GM19328 (cell line): ENCODE data around the gene PRAF2.

ENCODE experiments used
- ATAC-seq: cut with Tn5 transposase; IDR thresholded peaks from one replicate; pipeline ENCODE4 v1.9.1; 2021; ENCODE audit warnings: mild to moderate bottlenecking, moderate library complexity; ENCODE audit not compliant: unreplicated experiment

The PRAF2 gene

DNA sequence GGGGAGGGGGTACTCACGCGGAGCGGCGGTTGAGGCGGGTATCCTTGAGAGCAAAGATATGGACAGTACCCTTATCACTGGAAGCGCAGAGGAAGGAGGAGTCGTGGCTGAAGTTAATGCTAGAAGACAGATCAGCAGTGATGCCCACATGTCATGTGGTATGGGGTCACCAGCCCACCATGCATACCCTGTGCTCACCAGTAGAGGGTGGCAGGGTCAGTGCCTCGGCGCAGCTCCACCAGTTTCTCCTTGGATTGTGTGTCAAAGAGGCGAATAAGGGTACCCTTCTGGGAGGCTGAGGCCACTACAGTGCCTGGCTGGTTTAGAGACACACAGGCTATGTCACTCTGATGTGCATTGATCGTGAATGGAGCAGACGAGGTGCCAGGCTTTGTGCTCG lies 1.5 kb upstream of the PRAF2 start:
- no peak for ATAC-seq

DNA sequence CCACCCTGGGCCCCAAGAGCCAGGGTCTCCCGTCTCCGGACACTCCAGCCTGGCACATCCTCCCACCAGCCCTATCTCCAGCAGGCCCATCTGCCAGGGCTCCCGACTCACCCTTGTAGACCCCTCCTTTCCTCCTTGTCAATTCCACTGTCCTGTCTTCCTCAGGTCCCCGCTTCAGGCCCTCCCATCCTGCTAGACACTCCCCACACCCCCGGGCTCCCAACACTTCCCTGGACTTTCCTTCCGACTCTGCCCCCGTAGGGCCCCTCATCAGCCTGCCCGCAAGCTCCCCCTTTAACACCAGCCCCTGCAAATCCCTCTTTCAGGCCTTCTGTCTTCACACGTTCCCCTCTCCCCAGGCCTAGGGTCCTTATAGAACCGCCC lies 1.1 kb downstream of the PRAF2 start:
- ATAC-seq = no peak

DNA sequence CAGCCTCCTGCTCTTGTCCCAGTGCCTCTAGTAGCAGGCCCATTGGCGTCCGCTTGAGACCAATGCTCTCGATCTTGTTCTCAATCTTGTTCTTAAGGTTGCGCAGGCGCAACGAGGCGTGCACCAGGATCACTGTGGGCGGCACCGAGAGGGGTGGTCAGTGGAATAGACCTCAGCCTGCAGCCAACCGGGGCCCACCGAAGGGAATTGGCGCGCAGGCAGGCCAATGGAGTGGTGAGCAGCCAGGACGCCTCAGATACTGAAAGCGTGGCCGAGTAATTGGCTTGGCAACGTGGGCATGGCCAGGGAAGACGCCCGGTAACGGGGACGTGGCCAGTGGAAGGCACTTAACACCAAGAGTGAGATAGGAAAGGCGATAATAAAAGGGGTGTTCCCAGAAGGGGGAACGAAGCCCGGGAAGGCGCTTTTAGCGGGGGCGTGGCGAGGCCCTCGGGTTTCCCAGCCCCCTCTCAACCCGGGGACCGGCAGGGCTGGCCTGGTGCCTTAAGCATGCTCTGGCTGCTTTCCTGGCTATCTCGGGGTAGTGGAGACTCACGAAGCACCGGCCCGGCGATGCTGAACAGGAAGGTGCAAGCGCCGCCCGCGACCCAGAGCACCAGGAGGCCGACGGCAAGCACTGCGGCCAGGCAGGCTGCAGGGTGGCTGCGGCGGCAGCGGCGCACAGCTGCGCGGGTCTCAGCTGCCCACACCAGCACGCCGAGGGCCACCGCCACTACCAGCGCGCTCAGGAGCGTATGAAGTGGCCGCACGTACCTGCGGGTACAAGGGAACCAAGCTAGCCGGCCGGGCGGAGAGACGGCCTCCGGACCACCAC lies 1.7 kb downstream of the PRAF2 start:
- ATAC-seq = no peak

DNA sequence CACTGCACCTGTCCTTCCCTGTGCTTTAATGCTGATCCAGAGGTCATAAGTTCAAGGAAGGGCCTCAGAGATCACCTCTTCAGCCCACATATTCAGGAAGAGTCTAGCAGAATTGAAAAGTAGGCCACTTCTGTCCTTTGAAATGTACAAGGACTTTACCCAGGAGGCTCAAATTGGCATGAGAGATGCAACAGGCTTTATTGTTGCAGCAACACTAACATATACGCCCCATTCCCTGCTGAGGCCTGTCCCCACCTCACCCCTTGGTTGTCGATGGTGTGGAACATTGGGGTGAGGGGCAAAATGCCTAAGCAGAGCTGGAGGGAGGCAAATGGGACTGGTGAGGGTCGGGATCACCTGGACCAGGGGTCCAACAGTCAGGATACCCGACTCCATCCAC lies 2.8 kb downstream of the PRAF2 start:
- no peak for ATAC-seq

DNA sequence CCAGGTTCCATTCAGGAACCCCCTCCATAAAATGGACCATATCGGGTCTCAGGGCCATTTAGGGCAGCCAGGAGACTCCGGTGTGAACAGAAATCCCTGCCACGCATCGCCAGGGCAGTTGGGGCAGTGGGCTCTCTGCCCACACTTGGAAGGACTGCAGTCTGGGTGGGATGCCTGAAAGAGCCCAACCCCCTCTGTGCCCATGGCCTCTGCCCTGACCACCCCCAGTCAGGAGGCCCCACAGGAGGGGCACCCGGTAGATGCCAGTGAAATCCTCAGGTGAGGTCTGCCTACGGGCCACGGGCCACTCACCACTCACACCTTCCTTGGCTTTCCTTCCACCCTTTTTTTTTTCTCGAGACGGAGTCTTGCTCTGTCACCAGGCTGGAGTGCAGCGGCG lies 4.8 kb downstream of the PRAF2 start:
- no peak for ATAC-seq

DNA sequence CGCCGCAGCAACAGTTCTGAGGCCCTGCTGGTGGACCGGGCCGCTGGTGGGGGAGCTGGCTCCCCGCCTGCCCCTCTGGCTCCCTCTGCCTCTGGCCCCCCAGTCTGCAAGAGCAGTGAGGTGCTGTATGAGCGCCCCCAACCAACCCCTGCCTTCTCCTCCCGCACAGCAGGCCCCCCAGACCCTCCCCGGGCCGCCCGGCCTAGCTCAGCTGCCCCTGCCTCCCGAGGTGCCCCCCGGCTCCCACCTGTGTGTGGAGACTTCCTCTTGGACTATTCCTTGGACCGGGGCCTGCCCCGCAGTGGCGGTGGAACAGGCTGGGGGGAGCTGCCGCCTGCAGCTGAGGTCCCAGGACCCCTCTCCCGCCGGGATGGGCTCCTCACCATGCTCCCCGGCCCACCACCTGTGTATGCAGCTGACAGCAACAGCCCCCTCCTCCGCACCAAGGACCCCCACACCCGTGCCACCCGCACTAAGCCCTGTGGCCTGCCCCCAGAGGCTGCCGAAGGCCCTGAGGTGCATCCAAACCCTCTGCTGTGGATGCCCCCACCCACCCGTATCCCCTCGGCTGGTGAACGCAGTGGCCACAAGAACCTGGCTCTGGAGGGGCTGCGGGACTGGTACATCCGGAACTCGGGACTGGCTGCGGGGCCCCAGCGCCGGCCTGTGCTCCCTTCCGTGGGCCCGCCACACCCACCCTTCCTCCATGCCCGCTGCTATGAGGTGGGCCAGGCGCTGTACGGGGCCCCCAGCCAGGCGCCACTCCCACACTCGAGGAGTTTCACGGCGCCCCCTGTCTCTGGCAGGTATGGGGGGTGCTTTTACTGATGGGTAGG lies 6.3 kb downstream of the PRAF2 start:
- ATAC-seq = no peak

DNA sequence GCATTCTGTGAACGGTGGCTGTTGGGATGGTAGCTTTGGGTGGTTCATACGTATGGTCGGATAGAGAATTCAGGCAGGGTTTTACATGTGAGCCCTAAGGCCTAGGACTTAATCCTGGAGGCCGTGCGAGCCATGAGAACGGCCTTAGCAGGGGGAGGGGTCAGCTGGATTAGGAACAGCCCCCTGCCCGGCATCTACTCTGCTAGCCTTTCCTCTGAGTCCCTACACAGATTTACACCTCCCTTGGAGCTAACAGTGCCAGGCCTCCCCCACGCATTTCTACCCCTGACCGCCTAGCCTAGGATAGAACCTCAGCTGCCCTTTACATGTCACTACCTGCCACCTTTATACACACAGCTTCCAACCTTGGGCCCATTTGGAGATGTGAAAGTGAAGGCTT lies 7.1 kb downstream of the PRAF2 start:
- no peak for ATAC-seq

DNA sequence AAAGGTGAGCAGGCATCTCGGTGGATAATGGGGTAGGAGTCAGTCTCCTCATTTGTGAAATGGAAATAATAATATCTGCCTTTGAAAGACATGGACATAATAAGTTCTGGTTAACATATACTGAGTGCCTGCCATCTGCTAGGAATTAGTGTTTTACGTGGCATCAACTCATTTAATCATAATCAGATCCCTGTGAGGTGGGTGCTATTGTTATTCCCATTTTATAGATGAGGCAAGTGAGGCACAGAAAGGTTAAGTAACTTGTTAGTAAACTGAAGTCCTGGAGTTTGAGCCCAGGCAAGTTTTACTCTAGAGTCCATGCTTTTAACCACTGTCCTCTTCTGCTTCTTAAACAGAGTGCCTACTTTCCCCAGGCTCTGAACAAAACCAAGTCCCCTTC lies 7.5 kb downstream of the PRAF2 start:
- ATAC-seq = no peak

DNA sequence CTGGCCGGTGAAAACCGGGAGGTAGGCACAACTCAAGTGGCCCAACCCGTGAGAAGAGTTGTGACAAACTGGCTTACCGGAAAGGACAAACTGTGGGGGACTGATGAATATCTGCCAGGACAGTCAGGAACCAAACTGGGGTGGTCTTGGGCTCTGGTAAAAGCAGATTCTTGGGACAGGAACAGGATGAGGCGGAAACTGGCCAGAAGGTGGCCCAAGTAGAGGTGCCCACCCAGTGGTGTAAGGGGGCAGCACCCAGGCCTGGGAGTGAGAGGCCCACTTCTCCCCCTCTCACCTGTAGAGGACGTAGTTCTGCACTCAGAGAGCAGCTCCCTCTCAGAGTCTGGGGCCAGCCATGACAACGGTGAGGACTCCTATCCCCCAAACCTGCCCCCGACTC lies 9.1 kb downstream of the PRAF2 start:
- ATAC-seq = no peak

DNA sequence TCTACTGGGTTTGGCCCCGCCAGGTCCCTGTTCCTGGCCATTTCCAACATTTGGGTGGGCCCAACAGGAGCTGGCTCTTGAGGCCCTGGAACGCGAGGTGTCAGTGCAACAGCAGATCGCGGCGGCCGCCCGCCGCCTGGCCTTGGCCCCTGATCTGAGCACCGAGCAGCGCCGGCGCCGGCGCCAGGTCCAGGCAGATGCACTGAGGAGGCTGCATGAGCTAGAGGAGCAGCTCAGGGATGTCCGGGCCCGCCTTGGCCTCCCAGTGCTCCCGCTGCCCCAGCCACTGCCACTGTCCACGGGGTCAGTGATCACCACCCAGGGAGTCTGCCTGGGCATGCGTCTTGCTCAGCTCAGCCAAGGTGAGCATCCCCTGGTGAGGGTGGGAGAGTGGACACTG lies 9.5 kb downstream of the PRAF2 start:
- ATAC-seq = no peak

DNA sequence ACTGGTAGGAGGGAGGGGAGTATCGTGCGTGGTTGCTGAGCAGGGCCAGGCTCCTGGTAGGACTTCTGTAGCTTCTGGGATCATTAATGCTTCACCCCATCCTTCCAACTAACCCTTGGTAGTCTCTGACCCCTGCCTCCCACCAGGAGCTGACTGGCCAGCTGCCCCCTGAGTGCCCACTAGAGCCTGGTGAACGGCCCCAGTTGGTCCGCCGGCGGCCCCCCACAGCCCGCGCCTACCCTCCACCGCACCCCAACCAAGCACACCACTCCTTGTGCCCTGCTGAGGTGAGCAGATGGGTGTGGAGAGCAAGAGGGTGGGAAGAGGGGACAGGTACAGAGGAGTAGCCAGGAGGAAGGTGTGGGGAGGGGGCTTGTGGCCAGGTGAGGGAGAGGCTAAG lies 10.1 kb downstream of the PRAF2 start:
- ATAC-seq = no peak

DNA sequence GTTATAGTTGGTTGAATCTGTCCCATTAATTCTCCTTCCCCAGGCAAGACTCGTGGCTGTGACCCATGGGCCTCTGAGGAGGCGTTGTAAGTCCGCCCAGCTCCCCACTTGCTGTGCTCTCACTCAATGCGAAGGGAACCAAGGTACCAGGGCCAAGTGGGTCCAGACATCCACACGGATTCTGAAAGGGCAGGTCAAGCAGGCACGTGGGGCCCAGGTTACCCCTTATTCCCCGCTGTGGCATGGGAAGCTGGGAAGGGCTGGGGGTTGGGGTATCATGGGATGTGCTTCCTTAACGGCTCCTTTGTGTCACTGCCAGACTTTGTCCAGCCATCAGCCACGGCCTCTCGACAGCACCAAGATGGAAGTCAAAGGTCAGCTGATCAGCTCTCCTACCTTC lies 11.9 kb downstream of the PRAF2 start:
- ATAC-seq = no peak

DNA sequence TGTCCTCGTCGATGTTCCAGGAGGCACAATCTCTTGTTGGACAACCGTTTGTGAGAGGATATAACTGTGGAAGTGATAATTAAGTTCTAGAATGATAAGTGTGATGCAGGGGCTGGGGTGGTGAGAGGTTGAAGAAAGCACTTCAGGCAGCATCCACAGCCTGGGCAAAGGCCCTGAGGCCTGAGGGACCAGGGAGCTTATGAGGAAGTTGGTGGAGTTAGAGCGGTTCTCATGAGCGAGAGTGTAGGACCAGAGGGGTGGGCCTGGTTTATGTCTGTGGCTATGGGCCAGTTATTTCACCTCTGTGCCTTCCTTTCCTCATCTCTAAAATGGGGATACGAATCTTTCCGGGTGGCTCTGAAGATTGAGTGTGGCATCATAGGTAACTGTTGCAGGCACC lies 12.3 kb downstream of the PRAF2 start:
- ATAC-seq = no peak

DNA sequence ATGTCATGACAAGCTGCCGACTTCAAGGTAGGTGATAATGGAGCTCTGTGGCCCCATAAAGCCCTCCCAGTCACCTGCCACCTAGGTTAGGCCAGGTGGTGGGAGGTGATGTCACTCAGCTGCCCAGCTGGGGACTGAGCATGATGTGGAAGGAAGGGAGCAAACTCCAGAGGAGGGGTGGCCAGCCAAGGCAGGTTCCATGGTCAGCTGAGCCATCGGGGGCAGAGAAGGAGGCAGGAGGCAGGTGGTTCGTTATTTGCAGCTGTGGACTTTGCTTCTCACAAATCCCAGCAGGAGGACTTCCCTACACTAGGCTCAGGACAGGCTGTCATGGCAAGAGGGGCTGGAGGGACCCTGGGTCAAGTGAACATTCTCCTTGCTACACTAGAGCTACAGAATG lies 12.9 kb downstream of the PRAF2 start:
- ATAC-seq = no peak

DNA sequence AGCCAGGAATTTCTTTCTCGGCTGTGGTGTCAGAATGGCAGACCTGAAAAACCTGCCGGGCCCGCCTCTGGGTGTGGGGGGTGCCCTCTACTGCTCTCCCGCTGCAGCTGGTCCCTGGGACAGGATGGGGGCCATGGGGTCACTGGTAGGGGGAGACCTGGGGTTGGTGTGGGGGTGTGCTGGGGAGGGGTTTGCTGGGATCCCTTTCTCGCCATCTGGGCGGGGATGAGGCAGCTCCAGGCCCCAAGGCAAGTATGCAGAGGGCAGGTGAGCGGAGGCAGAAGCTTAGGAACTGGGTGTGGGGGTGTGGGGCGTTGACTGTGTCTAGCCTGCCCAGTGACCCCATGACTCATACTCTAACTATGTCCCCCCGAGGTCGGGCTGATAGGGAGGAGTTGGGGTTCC lies 14.1 kb downstream of the PRAF2 start:
- ATAC-seq = no peak

DNA sequence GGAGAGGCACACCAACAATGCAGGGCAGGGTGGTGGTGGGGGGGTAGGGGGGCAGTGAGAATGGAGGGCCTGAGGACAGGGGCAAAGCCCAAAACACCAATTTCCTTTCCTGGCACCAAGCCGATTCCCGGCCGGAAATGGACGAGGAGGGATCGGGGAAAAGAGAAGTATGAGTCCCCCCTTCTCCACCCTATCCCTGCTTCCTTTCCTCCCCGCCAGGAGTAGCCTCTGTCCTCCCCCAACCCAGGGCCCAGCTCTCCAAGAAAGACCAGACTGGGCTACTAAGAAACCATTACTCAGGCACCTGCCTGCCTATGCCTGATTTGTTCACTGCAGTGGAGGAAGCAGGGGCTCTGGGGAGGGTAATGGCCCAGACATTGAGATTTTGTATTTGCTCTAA lies 14.6 kb downstream of the PRAF2 start:
- ATAC-seq = no peak

DNA sequence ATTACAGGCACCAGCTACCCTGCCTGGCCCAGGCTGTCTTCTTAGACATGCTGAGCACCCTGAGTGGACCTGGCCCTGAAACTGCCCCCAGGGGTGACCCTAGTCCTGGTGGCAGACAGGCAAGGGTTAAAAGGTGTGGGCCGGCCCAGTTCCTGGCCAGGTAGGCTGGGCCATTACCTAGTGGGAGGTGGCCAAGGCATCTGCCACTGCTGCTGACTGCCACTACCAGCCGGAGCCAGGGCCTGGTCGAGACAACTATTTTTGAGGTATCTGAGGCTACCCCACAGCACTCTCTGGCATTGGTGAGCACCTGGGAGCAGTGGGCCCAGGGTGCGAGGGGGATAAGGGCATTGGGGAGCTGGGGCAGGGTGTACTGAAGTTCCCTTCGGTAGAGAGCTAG lies 15.0 kb downstream of the PRAF2 start, which contains the start of gene CCDC120:
Gene CCDC120 (plus strand): TSS at position 206 of the 400 bp plus-strand sequence. CDS start 3,043 bp downstream, outside the sequence.
- ATAC-seq = no peak

DNA sequence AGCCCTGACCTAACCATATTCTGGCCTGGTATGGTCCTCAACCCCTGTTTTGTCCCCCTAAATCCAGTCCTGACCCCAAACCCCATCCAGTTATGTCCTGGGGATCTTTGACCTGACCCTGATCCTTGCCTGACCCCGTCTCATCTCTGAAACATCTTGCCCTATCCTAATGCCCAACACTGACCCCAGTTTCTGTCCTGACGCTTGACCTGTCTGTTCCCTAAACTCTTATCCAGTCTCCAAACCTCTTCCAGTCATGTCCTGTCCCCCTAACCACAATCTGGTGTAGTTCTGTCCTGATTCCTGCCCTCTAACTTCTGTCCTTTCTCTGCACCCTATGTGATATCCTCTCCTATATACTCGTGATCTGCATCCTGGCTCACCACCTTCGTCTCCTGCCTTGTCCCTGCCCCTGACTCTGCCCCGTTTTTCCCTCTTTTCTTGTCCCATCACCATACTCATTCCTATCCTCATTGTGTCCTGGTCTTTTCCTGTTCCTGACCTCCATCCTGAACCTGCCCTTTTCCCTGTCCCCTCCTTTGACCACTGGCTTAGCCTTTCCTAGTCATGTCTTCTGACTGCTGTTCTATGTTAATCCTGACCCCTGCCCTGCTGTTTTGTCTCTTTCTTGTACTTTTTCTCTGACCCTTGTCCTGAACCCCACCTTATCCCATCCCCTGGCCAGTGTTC lies 19.6 kb downstream of the PRAF2 start:
- no peak for ATAC-seq

DNA sequence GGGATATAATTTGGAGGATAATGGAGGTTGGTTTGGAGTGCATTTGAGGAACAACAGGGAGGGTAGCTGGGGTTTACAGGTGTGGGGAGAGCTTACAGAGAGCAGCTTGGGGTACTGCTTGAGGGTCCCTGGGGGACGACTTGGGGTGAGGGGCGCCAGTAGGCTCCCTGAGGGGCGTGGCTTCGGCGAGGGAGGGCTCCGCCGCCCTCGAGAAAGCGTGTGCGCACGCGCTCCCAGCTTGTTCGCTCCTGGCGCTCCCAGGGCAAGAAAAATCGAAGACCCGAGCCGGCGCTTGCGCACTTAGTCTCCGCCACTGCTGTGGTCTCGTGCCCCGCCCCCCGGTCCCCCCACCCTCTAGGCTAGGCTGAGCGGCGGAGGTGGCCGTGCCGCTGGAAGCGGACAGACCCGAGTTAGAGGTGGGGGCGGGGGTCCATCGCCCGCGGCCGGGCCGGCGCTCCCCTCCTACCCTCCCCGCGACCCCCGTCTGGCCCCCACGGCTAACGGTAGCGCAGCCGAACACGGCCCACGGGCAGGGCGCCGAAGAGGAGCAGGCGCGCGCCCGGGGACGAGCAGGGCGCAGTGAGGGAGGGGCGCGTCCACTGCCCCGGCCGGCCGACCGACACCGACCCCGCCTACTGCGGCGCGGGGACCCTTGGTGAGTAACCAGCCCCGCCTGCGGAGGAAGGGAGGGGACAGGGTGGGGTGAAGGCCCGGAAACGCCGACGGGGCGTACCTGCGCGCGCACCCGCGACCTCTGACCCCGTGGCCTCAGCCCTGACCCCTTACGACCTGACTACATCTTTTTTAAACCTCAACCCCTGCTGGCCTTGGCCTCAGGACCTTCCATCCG lies 20.4 kb downstream of the PRAF2 start:
- no peak for ATAC-seq

DNA sequence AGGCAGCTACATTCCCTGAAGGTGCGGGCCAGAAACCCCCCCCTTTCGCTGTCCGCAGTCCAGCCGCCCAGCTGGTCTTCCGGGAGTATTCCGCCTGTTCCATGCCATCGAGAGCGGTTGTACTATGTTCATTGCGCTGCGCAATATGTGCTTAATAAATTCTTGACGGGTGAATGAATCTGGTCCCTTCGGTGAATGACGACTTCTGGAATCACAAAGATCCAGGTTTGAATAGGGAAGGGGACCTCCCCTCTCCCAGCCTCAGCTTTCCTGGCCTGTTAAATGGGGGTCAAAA lies 29.9 kb downstream of the PRAF2 start:
- ATAC-seq = no peak
